HUDEP-2 (cell line): ENCODE measurements around the gene MEOX1.
A peak's percentile ranks its signal among the peaks of the same experiment; 100 is the strongest.

ENCODE experiments used
- DNase-seq, 76 experiments: peaks; one replicate each; lab custom pipeline; 2025; ENCODE audit not compliant: unreplicated experiment in 76 of 76; lab: John Stamatoyannopoulos, UW

Gene MEOX1

GRCh38 chr17:43659823-43660617, 1.7 kb downstream of the MEOX1 start:
- DNase-seq, result no peak

GRCh38 chr17:43658900-43659299, 2.8 kb downstream of the MEOX1 start:
- DNase-seq, result no peak

GRCh38 chr17:43655693-43656255, 5.9 kb downstream of the MEOX1 start:
- DNase-seq, result no peak

GRCh38 chr17:43652124-43652480, 9.6 kb downstream of the MEOX1 start:
- no peak for DNase-seq

- no peak for DNase-seq
Observed at GRCh38 chr17:43650471-43650870, 11.3 kb downstream of the MEOX1 start.

- peak in 3 of 76 experiments; percentile 6 to 14 (median 10) for DNase-seq
Observed at GRCh38 chr17:43648916-43649315, 12.8 kb downstream of the MEOX1 start.

GRCh38 chr17:43645765-43646481, 15.8 kb downstream of the MEOX1 start:
- no peak for DNase-seq

- no peak for DNase-seq
Observed at GRCh38 chr17:43645450-43645764, 16.3 kb downstream of the MEOX1 start.

GRCh38 chr17:43644081-43644480, 17.6 kb downstream of the MEOX1 start:
- DNase-seq, result no peak

- DNase-seq, result no peak
Observed at GRCh38 chr17:43641416-43641815, 20.3 kb downstream of the MEOX1 start.

- no peak for DNase-seq
Observed at GRCh38 chr17:43640491-43641252, 21.1 kb downstream of the MEOX1 start.

- no peak for DNase-seq
Observed at GRCh38 chr17:43637563-43638323, 24.0 kb downstream of the MEOX1 start.

GRCh38 chr17:43636426-43636825, 25.3 kb downstream of the MEOX1 start:
- DNase-seq, result no peak

- no peak for DNase-seq
Observed at GRCh38 chr17:43634591-43635125, 27.1 kb downstream of the MEOX1 start.

GRCh38 chr17:43632221-43632620, 29.5 kb downstream of the MEOX1 start:
- no peak for DNase-seq

GRCh38 chr17:43631429-43631828, 30.3 kb downstream of the MEOX1 start:
- DNase-seq, result no peak

- DNase-seq, result no peak
Observed at GRCh38 chr17:43628089-43628650, 33.6 kb downstream of the MEOX1 start.

GRCh38 chr17:43627653-43628052, 34.1 kb downstream of the MEOX1 start:
- DNase-seq, result no peak

GRCh38 chr17:43626023-43626422, 35.7 kb downstream of the MEOX1 start:
- DNase-seq, result no peak

GRCh38 chr17:43625606-43626005, 36.1 kb downstream of the MEOX1 start:
- no peak for DNase-seq
